ENCODE data around the gene USP17L29. TPM values are rescaled to one million over a fixed set of nuclear protein-coding genes. Genes with fewer than 3 reads are reported as not detected.
A peak's percentile ranks its signal among the peaks of the same experiment; 100 is the strongest.
"Not testable (repeated sequence)": the region's sequence is repeated elsewhere in the genome, so short reads cannot be mapped to it uniquely, and the experiment has no call there.

USP17L29 gene
- total RNA-seq, 2 donors from 2014 or later, result not detected

DNA sequence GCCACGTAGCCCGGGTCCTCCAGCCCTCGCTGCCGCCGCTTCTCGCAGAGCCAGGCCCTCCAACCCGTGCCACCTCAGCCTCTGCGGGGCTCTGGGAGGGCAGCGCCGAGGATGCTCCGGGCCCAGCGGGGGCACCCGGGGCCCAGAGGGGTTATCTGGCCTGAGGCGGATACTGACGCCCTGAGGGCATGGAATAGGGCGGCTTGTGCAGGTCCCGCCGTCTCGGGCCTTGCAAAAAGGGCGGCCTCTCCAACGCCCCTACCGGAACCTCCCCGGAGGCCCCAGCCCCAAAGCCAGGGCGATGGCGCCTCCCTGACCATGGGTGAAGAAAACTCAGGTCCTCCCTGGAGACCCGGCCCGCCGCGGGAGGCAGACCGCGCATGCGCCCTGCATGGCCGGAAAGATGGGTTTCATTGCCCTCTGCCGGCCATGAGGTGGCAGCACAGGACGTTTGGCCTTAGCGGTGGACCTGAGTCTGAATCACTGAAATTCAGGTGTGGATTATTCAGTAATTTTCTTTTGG is 27.6 kb downstream of the USP17L29 start:
- not testable (repeated sequence) for ATAC-seq (ENCODE audit: insufficient number of reproducible peaks, low FRiP score, low read depth); H3K9me3 ChIP-seq; H3K27ac ChIP-seq; H3K27me3 ChIP-seq (replicated peaks; ENCODE audit: insufficient read depth); DNase-seq (ENCODE audit: low spot score); H3K36me3 ChIP-seq; H3K4me1 ChIP-seq (ENCODE audit: control insufficient read depth in 1 of 2, low read depth in 2 of 2)
- TF ChIP-seq, protein P1, sequence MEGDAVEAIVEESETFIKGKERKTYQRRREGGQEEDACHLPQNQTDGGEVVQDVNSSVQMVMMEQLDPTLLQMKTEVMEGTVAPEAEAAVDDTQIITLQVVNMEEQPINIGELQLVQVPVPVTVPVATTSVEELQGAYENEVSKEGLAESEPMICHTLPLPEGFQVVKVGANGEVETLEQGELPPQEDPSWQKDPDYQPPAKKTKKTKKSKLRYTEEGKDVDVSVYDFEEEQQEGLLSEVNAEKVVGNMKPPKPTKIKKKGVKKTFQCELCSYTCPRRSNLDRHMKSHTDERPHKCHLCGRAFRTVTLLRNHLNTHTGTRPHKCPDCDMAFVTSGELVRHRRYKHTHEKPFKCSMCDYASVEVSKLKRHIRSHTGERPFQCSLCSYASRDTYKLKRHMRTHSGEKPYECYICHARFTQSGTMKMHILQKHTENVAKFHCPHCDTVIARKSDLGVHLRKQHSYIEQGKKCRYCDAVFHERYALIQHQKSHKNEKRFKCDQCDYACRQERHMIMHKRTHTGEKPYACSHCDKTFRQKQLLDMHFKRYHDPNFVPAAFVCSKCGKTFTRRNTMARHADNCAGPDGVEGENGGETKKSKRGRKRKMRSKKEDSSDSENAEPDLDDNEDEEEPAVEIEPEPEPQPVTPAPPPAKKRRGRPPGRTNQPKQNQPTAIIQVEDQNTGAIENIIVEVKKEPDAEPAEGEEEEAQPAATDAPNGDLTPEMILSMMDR (IDR thresholded peaks at IDR 0.05), result peak; percentile 40
- H3K4me3 ChIP-seq, result peak overlapping the region; percentile 57

DNA sequence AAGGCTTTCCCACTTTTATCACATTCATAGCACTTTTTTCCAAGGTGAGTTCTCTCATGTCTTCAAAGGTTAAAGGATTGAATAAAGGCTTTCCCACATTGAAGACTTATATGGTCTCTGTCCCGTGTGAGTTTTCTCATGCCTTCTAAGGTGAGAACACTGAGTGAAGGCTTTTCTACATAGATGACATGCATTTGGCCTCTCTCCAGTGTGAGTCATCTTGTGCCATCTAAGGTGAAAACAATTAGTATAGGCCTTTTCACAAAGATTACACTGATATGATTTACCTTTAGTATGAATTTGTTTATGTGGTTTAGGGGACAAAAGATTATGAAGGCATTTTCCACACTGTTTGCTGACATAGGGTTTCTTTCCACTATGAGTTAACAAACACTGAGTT is 30.7 kb downstream of the USP17L29 start:
- no peak overlapping the region for H3K4me3 ChIP-seq
- H3K4me1 ChIP-seq (ENCODE audit: control insufficient read depth in 1 of 2, low read depth in 2 of 2), result no peaks in the 10 kb centered on the region
- ATAC-seq (ENCODE audit: insufficient number of reproducible peaks, low FRiP score, low read depth), result no peak
- no peaks in the 10 kb centered on the region for H3K36me3 ChIP-seq
- no peaks in the 10 kb centered on the region for H3K9me3 ChIP-seq
- no peaks in the 10 kb centered on the region for H3K27me3 ChIP-seq (replicated peaks; ENCODE audit: insufficient read depth)
- DNase-seq (ENCODE audit: low spot score), result no peak
- TF ChIP-seq, protein P1 (IDR thresholded peaks at IDR 0.05), result no peak
- no peak overlapping the region for H3K27ac ChIP-seq

DNA sequence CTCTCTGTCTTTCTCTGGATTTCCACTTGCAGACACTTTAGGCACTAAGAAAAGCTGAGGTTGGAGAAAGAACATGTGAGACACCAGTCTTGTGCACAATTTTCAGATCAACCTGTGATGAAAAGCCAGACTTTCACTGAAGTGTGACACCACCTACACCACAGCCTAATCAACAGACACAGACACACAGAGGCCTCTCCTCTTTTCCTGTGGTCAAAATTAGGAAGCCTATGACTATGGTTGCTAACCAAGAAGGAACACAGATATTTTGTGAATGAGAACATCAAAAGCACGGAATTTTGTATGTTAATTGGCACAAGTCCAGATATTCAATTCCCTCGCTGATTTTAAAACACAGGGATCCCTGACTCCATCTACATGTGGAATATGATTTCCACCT is 35.6 kb downstream of the USP17L29 start:
- H3K4me1 ChIP-seq (ENCODE audit: control insufficient read depth in 1 of 2, low read depth in 2 of 2); H3K9me3 ChIP-seq; H3K4me3 ChIP-seq; H3K27ac ChIP-seq; H3K36me3 ChIP-seq; H3K27me3 ChIP-seq (replicated peaks; ENCODE audit: insufficient read depth); ATAC-seq (ENCODE audit: insufficient number of reproducible peaks, low FRiP score, low read depth); DNase-seq (ENCODE audit: low spot score): not testable (repeated sequence)

Other genes with a start within 250 kb of the USP17L29 start
- not detected for gene FAM90A26, start 183.2 kb upstream of the USP17L29 start, total RNA-seq
- gene USP17L10, start 143.0 kb upstream of the USP17L29 start, total RNA-seq, result not detected
- gene USP17L11, start 138.2 kb upstream of the USP17L29 start, total RNA-seq, result not detected
- not detected for gene USP17L12, start 133.5 kb upstream of the USP17L29 start, total RNA-seq
- gene USP17L13, start 128.7 kb upstream of the USP17L29 start, total RNA-seq, result not detected
- gene USP17L15, start 119.3 kb upstream of the USP17L29 start, total RNA-seq, result not detected
- gene USP17L17, start 109.8 kb upstream of the USP17L29 start, total RNA-seq, result not detected
- not detected for gene USP17L18, start 105.0 kb upstream of the USP17L29 start, total RNA-seq
- not detected for gene USP17L19, start 100.3 kb upstream of the USP17L29 start, total RNA-seq
- gene USP17L20, start 95.5 kb upstream of the USP17L29 start, total RNA-seq, result not detected
- not detected for gene USP17L21, start 90.8 kb upstream of the USP17L29 start, total RNA-seq
- not detected for gene USP17L22, start 86.0 kb upstream of the USP17L29 start, total RNA-seq
- not detected for gene USP17L24, start 28.5 kb upstream of the USP17L29 start, total RNA-seq
- gene USP17L25, start 23.7 kb upstream of the USP17L29 start, total RNA-seq, result not detected
- not detected for gene USP17L26, start 19.0 kb upstream of the USP17L29 start, total RNA-seq
- gene USP17L5, start 14.2 kb upstream of the USP17L29 start, total RNA-seq, result not detected
- not detected for gene USP17L27, start 9.5 kb upstream of the USP17L29 start, total RNA-seq
- not detected for gene USP17L28, start 4.7 kb upstream of the USP17L29 start, total RNA-seq
- not detected for gene USP17L30, start 9.5 kb downstream of the USP17L29 start, total RNA-seq
- not detected for gene DEFB131A, start 90.8 kb downstream of the USP17L29 start, total RNA-seq